Measurements from ENCODE around the gene POLE3. TPM values are rescaled to one million over a fixed set of nuclear protein-coding genes. Genes with fewer than 3 reads are reported as not detected.

The POLE3 gene
- total RNA-seq, 1 experiment from 2014 or later = 105 TPM

DNA sequence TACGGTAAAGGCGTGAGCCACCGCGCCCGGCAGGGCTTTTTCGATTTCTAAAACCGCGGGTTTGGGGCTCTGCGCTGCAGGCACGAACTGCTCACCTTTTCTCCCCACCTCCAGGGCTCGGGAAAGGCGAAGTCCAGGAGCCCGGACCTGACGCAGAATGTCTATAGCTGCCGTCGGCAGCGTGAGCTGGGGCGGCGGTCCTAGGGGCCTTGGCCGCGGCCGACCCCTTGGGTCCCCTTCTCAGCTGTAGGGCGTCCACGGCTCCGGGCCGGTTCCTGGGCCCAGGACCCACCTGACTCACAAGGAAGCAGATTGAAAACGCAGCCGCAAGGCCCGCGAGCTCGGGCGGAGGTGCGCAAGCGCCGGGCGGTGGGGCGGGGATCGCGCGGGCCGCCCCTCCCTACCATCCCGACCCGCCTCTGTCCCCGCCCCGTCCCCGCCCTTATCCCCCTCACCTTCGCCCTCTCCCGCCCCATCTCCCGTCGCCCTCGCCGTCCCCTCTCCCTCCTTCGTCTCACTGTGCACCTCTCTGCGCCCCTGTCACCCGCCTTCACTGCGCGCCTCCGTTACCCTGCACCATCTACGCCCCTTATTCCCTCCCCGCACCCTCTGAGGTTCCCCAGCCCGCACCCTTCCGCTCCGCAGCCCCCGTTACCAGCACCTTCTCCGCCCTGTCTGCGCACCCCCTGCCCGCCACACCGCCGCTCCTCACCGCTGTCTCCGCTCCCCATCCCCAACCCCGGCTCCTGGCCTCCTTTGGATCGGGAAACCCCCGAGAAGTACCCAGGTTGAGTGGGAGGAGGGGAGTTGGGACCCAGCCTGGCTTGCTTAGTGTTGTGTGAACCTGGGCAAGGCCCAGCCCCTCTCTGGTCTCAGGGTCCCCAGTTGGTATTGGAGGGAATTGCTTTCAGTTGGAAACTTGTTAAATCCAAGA is 33.6 kb downstream of the POLE3 start, which contains the start of gene HDHD3:
HDHD3 (minus strand) TSS at position 353 of the 934 bp plus-strand sequence. CDS start 2,632 bp downstream, outside the sequence.
- Histone ChIP-seq H3K79me2 (ENCODE audit: low read length) (0 out of 2 replicates have a peak, but pooled peaks cover 4% of the 10 kb centered on the region), H3K4me2 (ENCODE audit: low read depth, low read length, poor library complexity, severe bottlenecking) (peak within 1 kb of the TSS; percentile 94), H3K9me3 (ENCODE audit: low read length) (no peaks in the 10 kb centered on the region), H3K4me1 (ENCODE audit: low read length) (peaks cover 13% of the 10 kb centered on the region), H3K4me3 (ENCODE audit: low read length) (peak within 1 kb of the TSS; percentile 99), H3K36me3 (ENCODE audit: insufficient read depth, low read length) (no peaks in the 10 kb centered on the region), H3K9ac (ENCODE audit: low read length) (peak within 1 kb of the TSS; percentile 94), H4K20me1 (ENCODE audit: insufficient read depth, low read depth, low read length) (no peaks in the 10 kb centered on the region), H3K9me2 (replicated peaks; ENCODE audit: insufficient read depth, low read length) (no peaks in the 10 kb centered on the region), H3K27ac (ENCODE audit: low read length) (no peak within 1 kb of the TSS), H2AFZ (ENCODE audit: low read length) (peak within 1 kb of the TSS; percentile 100), H3K27me3 (ENCODE audit: low read length) (no peaks in the 10 kb centered on the region)
- peak; percentile 93 for DNase-seq

DNA sequence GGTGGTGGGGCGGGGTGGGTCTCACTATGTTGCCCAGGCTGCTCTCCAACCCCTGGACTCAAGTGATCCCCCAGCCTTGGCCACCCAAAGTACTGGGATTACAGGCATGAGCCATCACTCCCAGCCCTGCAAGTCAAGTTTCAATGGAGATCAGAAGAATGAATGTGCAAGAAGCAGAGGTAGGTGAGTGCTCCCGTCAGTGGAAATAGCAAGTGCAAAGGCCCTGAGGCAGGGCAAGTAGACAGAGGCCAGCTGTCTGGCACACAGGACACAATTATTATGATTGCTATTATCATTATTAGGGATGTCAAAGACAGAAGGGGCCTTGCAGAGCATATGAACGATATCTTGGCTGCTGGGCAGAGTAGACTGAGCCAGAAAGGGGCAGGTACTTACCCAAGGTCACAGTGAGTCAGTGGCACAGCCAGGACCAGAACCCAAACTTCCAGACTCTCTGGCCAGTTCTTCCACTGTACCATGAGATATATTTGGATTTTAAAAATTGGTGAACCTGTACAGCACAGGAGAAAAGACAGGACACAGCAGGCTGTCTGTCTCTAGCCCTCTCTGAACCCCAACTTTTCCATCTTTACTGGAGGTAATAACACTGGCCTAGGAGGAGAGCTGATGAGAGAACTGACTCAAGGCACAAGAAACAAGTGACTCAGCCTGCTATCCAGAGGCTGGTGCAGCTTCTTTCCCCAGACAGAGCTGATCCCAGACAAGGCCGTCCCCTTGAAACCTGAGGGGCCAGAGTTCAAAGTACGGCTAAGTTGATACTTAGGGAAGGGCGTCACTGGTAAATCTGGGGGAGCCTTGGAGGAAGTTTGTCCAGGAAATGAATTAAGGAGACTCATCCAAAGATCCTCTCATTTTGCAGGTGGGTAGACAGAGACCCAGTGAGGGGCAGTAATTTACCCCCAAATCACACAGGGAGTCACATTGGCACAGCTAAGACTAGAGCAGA is 35.1 kb downstream of the POLE3 start:
- Histone ChIP-seq H3K27ac (ENCODE audit: low read length) (no peak overlapping the region), H3K79me2 (ENCODE audit: low read length) (0 out of 2 replicates have a peak, but pooled peaks cover 4% of the 10 kb centered on the region), H3K27me3 (ENCODE audit: low read length) (no peaks in the 10 kb centered on the region), H4K20me1 (ENCODE audit: insufficient read depth, low read depth, low read length) (no peaks in the 10 kb centered on the region), H2AFZ (ENCODE audit: low read length) (no peak overlapping the region), H3K4me1 (ENCODE audit: low read length) (peaks cover 11% of the 10 kb centered on the region), H3K9me2 (replicated peaks; ENCODE audit: insufficient read depth, low read length) (no peaks in the 10 kb centered on the region), H3K4me3 (ENCODE audit: low read length) (peak overlapping the region; percentile 99), H3K36me3 (ENCODE audit: insufficient read depth, low read length) (no peaks in the 10 kb centered on the region), H3K9me3 (ENCODE audit: low read length) (no peaks in the 10 kb centered on the region), H3K4me2 (ENCODE audit: low read depth, low read length, poor library complexity, severe bottlenecking) (peak overlapping the region; percentile 94), H3K9ac (ENCODE audit: low read length) (no peak overlapping the region)
- DNase-seq = no peak

DNA sequence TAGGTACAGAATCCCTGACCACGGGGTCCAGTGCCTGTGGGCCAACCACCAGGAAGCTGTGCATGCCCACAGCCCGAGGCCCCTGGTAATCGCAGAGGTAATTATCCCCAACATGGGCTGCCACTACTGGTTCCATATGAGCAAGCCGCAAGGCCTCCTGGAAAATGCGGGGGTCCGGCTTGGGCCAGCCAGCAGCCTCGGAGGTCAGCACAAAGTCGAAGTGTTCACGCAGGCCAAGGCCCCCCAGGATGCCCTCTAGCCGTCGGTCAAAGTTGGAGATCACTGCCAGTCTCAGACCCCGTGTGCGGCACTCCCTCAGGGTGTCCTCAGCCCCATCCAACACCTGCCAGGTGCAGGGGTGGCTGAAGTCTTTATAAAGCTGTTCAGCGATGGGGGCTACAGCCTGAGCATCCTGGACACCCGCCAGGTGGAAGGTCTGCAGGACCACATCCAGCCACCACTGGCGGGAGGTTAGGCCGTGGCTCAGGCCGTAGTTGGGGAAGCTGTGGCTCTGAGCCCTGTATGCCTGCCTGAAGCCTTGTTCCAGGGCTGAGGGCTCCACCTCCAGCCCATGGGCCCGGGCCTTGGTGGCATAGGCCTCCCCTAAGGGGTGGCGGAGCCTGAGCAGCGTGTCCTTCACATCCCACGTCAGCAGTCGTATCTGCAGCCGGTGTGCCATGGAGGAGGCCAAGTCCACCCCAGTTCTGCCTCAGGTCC is 36.6 kb downstream of the POLE3 start:
- Histone ChIP-seq H2AFZ (ENCODE audit: low read length) (no peak overlapping the region), H3K4me1 (ENCODE audit: low read length) (peaks cover 11% of the 10 kb centered on the region), H3K9me2 (replicated peaks; ENCODE audit: insufficient read depth, low read length) (no peaks in the 10 kb centered on the region), H3K27me3 (ENCODE audit: low read length) (no peaks in the 10 kb centered on the region), H4K20me1 (ENCODE audit: insufficient read depth, low read depth, low read length) (no peaks in the 10 kb centered on the region), H3K36me3 (ENCODE audit: insufficient read depth, low read length) (no peaks in the 10 kb centered on the region), H3K9ac (ENCODE audit: low read length) (no peak overlapping the region), H3K27ac (ENCODE audit: low read length) (no peak overlapping the region), H3K4me2 (ENCODE audit: low read depth, low read length, poor library complexity, severe bottlenecking) (no peak overlapping the region), H3K9me3 (ENCODE audit: low read length) (no peaks in the 10 kb centered on the region), H3K4me3 (ENCODE audit: low read length) (no peak overlapping the region), H3K79me2 (ENCODE audit: low read length) (0 out of 2 replicates have a peak, but pooled peaks cover 4% of the 10 kb centered on the region)
- DNase-seq = no peak

DNA sequence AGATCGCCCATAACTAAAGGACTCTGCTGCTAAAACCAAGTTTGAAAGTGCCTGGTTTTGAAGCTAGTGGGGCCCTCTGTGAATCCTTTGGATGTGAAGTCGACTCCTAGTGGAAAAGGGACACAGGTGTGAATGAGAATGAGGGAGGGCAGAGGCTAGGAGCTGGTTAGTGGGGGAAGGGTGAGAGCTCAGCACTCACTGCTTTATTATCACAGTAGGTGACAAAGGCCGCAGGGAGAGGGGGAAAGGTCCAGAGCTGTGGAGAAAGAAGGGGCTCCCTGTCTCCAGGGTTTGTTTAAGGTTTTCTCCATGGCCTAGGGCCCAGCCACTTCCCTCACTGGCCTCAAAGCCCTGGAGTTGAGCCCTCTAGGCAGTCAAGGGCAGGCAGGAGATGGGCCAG is 37.2 kb downstream of the POLE3 start:
- H3K4me3 ChIP-seq (ENCODE audit: low read length) = no peak overlapping the region
- no peaks in the 10 kb centered on the region for H3K9me3 ChIP-seq (ENCODE audit: low read length)
- H3K27ac ChIP-seq (ENCODE audit: low read length) = no peak overlapping the region
- 0 out of 2 replicates have a peak, but pooled peaks cover 4% of the 10 kb centered on the region for H3K79me2 ChIP-seq (ENCODE audit: low read length)
- H3K9me2 ChIP-seq (replicated peaks; ENCODE audit: insufficient read depth, low read length) = no peaks in the 10 kb centered on the region
- H4K20me1 ChIP-seq (ENCODE audit: insufficient read depth, low read depth, low read length) = no peaks in the 10 kb centered on the region
- no peak overlapping the region for H3K9ac ChIP-seq (ENCODE audit: low read length)
- H2AFZ ChIP-seq (ENCODE audit: low read length) = no peak overlapping the region
- H3K27me3 ChIP-seq (ENCODE audit: low read length) = no peaks in the 10 kb centered on the region
- no peak for DNase-seq
- H3K4me1 ChIP-seq (ENCODE audit: low read length) = peaks cover 11% of the 10 kb centered on the region
- H3K4me2 ChIP-seq (ENCODE audit: low read depth, low read length, poor library complexity, severe bottlenecking) = no peak overlapping the region
- no peaks in the 10 kb centered on the region for H3K36me3 ChIP-seq (ENCODE audit: insufficient read depth, low read length)

DNA sequence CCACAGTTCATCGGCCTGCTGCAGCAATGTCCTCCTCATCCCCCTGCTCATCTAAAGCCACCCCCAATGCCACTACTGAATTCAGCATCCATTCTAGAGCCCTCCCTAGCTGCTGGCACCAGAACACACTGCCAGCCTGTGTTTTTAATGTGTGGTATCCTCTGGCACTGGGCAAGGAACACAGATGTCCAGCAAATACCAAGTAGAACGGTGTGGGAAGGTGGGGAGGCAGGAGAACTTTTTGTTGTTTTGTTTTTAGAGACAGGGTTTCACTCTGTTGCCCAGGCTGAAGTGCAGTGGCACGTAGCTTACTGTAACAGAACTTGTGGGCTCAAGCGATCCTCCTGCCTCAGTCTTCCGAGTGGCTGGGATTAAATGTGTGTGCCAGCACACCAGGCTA is 38.4 kb downstream of the POLE3 start:
- Histone ChIP-seq H3K9ac (ENCODE audit: low read length) (no peak overlapping the region), H3K4me2 (ENCODE audit: low read depth, low read length, poor library complexity, severe bottlenecking) (no peak overlapping the region), H4K20me1 (ENCODE audit: insufficient read depth, low read depth, low read length) (no peaks in the 10 kb centered on the region), H3K27ac (ENCODE audit: low read length) (no peak overlapping the region), H3K27me3 (ENCODE audit: low read length) (no peaks in the 10 kb centered on the region), H3K9me2 (replicated peaks; ENCODE audit: insufficient read depth, low read length) (no peaks in the 10 kb centered on the region), H3K4me1 (ENCODE audit: low read length) (peaks cover 8% of the 10 kb centered on the region), H3K9me3 (ENCODE audit: low read length) (no peaks in the 10 kb centered on the region), H3K79me2 (ENCODE audit: low read length) (0 out of 2 replicates have a peak, but pooled peaks cover 4% of the 10 kb centered on the region), H3K36me3 (ENCODE audit: insufficient read depth, low read length) (no peaks in the 10 kb centered on the region), H2AFZ (ENCODE audit: low read length) (no peak overlapping the region), H3K4me3 (ENCODE audit: low read length) (no peak overlapping the region)
- DNase-seq = no peak

DNA sequence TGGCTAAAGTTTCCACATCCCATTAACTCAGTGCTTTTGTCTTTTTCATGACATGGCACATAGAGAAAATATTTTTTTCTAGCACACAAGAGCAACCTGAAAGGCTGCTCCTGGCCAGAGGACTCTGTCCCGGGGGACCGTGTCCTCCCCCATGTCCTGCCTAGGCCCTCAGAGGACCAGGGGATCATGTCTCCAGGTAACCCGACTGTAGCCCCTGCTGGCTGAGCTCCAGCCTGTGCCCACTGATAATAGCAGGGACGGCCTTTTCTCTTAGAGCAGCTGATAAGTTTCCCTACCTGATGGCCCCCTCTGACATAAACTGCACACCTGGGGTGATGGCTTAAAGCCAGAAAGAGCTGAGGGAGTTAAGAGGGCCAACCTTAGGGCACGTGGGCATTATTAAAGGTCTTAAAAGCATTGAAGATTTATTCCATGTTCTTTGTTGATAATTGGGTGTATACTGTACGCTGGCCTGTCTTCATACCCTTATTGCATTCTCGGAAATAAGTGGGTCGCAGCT is 39.6 kb downstream of the POLE3 start:
- DNase-seq = no peak
- Histone ChIP-seq H3K27ac (ENCODE audit: low read length) (no peak overlapping the region), H3K27me3 (ENCODE audit: low read length) (no peaks in the 10 kb centered on the region), H3K9me2 (replicated peaks; ENCODE audit: insufficient read depth, low read length) (no peaks in the 10 kb centered on the region), H2AFZ (ENCODE audit: low read length) (no peak overlapping the region), H3K9ac (ENCODE audit: low read length) (no peak overlapping the region), H4K20me1 (ENCODE audit: insufficient read depth, low read depth, low read length) (no peaks in the 10 kb centered on the region), H3K79me2 (ENCODE audit: low read length) (0 out of 2 replicates have a peak, but pooled peaks cover 4% of the 10 kb centered on the region), H3K4me3 (ENCODE audit: low read length) (no peak overlapping the region), H3K9me3 (ENCODE audit: low read length) (no peaks in the 10 kb centered on the region), H3K4me2 (ENCODE audit: low read depth, low read length, poor library complexity, severe bottlenecking) (no peak overlapping the region), H3K4me1 (ENCODE audit: low read length) (peaks cover 4% of the 10 kb centered on the region), H3K36me3 (ENCODE audit: insufficient read depth, low read length) (no peaks in the 10 kb centered on the region)

DNA sequence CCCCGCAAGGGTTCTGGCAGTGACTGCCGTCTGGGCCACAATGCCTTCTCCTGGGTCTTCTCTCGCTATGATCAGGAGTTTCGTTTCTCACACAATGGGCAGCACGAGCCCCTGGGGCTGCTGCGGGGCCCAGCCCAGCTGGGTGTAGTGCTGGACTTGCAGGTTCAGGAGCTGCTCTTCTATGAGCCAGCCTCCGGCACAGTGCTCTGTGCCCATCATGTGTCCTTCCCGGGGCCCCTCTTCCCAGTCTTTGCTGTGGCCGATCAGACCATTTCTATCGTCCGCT is 40.7 kb downstream of the POLE3 start:
- Histone ChIP-seq H3K4me1 (ENCODE audit: low read length) (no peaks in the 10 kb centered on the region), H4K20me1 (ENCODE audit: insufficient read depth, low read depth, low read length) (no peaks in the 10 kb centered on the region), H3K9me2 (replicated peaks; ENCODE audit: insufficient read depth, low read length) (no peaks in the 10 kb centered on the region), H3K27me3 (ENCODE audit: low read length) (no peaks in the 10 kb centered on the region), H3K27ac (ENCODE audit: low read length) (no peak overlapping the region), H3K9me3 (ENCODE audit: low read length) (no peaks in the 10 kb centered on the region), H3K4me3 (ENCODE audit: low read length) (no peak overlapping the region), H3K9ac (ENCODE audit: low read length) (no peak overlapping the region), H3K79me2 (ENCODE audit: low read length) (no peaks in the 10 kb centered on the region), H3K4me2 (ENCODE audit: low read depth, low read length, poor library complexity, severe bottlenecking) (no peak overlapping the region), H3K36me3 (ENCODE audit: insufficient read depth, low read length) (no peaks in the 10 kb centered on the region), H2AFZ (ENCODE audit: low read length) (no peak overlapping the region)
- no peak for DNase-seq
